HG03469 (cell line): ENCODE measurements around the gene SPOCK3.
A peak's percentile ranks its signal among the peaks of the same experiment; 100 is the strongest.

Source experiments
- ATAC-seq: cut with Tn5 transposase; IDR thresholded peaks from one replicate; pipeline ENCODE4 v1.9.1; 2021; ENCODE audit warnings: mild to moderate bottlenecking, moderate library complexity, moderate number of reproducible peaks; ENCODE audit not compliant: unreplicated experiment

Gene SPOCK3

DNA sequence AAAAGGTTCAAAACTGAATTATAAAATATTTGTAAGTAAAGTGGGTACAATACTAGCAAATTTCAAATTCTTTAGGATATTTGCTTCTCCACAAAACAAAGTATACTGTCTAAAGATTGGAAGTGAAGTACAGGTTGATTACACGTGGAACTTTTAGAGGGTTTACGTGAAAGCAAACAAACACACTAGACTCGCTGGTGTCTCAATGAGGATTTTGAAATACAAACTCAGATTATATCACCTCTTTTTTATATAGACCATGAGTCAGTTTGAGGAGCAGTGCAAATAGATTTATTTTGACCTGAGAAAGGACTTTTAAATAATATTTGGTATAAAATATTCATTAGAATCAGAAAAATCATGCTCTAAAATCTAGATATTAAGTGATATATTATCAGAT is 185.0 kb downstream of the SPOCK3 start:
- ATAC-seq: no peak

DNA sequence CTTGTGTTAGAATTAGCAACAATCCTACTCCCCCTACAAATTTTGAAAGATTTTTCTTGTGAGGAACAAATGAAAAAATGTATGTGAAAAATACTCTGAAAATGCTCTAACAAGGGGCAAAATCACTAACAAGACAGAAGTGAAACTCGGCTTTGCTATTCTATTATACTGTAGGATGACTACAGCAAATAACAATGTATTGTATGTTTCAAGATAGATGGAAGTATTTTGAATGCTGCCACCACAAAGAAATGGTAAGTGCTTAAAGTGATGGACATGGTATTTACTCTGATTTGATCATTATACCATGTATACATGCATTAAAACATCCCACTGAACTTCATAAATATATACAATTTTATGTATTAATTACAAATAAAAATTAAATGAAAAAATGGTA is 192.8 kb downstream of the SPOCK3 start:
- ATAC-seq: no peak

DNA sequence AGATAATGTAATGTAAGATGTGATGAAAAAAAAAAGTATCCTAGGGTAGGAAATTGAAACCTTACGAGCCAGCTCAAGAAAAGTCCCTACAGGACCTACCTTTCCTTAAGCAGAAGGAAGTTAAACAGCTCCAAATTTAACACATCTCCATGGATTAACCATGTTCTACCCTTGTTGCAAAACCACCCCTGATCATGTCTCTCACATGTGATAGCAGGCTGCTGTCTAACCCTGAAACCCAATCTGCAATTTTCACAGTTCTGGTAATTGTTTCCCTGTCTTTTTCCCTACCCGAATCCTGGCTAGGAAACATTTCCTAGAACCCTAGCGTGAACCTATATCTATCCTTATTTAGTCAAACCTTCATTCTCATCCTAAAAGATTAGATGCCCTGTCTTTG is 198.9 kb downstream of the SPOCK3 start:
- ATAC-seq: no peak

DNA sequence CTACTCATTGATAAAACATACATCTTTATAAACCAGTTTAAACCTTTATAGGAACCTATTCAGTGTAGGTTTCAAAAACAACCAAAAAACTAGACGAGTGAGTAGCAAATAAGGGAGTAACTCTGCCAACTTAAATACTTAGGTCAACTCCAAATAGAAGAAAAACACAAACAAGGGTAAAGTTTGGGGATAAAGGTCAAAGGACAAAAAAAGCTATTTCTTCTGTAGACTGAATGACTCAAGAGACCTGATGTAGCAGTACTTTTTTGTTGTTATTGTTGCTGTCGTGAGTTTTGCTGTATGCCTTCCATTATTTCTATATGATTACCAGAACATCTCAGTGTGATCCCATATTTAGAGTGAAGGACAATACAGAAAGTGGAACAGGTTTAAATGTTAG is 199.3 kb downstream of the SPOCK3 start:
- no peak for ATAC-seq

DNA sequence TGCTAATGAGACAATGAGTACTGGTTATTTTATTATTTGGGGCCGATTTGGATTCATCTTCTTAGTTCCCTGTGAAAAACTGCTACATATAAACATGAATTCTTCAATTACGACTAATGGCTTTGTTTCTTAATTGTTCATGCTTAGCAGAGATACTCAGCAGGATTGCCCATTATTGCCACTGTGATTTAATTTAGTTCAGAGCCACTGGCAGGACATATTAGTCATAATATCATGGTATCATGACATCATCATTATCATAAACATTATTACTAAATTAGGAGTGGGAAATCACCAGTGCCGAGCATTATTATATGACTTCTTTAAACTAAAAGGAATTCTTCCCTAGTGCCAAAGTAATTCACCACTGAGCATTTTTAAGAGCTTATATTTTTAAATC is 201.4 kb downstream of the SPOCK3 start:
- ATAC-seq: no peak

DNA sequence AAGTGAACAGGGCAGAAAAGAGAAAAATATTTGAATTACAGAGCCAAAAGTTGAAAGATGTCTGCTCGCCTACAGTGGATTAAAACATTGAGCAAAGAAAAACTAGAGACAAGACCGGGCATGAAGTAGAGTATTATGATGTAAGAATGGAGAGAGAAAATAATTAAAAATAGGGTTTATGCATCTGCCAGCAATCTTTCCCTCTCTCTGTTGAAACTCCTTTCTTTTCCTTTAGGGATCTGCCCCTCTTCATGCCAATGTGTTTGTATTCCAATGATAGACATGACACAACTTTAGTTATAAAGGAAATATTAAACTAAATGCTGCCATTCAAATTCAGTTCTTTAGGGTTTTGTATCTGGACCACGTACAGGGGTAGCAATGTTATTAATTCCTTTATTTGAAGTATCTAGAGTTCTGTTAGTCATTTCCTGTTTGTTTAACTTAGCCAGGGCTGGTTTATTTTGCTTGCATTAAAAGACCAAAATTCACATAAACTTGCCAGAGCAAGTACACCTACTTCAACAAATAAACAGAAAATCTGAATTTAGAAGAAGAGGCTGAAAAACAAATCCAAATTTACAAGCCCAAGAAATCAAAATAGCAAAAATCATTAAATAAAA is 202.6 kb downstream of the SPOCK3 start:
- ATAC-seq: no peak

DNA sequence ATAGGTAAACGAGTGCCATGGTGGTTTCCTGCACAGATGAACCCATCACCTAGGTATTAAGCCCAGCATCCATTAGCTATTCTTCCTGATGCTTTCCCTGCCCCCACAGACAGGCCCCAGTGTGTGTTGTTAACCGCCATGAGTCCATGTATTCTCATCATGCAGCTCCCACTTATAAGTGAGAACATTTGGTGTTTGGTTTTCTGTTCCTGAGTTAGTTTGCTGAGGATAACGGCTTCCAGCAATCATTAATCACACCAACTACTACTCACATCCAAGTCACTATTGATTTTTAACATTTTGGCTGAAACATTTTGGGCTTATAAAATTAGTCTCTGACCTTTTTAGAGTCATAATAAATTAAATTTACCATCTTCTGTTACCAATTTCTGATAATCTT is 205.3 kb downstream of the SPOCK3 start:
- no peak for ATAC-seq

DNA sequence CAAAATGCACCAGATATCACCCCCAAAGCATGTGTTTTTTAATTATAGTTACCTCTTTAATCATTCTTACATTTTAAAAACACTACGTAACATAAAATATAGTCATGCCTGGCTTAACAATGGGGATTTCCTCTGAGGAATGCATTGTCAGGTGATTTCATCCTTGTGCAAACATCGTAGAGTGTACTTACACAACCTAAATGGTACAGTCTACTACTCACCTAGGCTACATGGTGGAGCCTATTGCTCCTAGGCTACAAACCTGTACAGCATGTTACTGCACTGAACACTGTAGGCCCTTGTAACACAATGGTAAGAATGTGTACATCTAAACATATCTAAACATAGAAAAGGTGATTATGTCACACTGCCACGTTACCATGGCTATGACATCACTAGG is 208.6 kb downstream of the SPOCK3 start:
- no peak for ATAC-seq

DNA sequence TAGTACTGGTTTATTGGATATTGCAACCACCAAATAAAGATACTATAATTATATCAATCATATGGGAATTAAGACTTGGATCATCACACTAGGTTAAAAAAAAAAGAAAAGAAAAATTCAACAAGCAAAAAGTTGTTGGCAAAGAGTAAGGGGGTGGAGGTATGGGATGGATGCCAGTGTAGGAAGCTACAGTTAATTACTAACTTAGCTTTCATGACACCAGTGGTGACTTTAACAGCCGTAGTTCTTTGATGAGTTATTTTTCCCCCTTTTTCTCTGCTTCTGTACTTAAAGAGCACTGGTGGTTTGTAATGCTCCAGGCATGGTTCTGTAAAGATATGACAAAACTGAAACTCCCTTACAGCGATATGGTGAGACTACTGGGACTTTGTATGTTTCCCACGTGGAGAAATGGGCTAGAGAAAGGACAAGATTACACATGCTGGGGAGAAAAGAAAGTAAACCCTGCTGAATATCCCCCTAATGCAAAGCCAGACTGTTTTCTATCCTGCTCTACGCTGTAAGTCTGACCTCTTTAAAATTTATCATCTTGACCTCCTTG is 210.8 kb downstream of the SPOCK3 start:
- ATAC-seq: no peak

DNA sequence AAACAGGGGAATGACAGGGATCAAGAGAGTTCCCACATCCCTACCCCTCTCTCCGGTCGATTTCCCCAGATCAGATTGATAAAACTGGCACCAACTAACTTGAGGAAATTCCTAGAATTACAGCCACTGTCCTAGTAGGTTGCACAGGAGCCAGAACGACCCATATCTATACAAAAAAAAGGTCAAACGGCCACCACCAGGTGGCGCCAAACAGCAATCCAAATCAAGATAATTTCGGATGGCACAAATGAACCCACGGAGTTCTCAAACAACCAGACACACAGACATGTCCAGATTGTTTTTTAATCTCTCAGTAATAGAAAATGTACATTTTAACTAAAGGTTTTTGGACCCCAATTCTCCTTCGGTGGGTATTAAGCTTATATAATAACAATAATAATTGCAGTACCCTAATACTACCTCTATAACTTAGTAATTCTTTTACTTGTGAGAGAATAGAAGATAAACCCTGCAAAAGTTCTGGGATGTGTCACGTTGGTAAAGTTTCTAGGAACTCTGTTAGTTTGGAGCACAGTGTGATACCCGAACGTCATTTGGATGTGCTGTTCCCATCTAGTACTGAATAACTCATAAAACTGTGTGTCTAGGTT is 212.6 kb downstream of the SPOCK3 start:
- peak; percentile 57 for ATAC-seq

DNA sequence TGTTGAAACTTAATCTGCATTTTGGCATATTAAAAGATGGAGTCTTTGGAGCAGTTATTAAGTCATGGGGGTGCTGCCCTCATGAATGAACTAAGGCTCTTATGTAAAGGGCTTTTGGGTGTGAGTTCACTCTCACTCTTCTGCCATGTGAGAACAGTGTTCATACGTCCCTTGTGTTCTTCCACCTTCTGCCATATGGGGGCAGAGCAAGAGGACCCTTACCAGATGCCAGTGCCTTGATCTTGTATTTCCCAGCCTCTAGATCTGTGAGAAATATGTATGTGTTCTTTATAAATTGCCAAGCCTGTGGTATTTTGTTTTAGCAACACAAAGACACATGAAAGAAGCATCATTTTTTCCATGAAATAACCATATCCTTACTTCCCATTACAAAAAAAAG is 213.9 kb downstream of the SPOCK3 start:
- no peak for ATAC-seq

DNA sequence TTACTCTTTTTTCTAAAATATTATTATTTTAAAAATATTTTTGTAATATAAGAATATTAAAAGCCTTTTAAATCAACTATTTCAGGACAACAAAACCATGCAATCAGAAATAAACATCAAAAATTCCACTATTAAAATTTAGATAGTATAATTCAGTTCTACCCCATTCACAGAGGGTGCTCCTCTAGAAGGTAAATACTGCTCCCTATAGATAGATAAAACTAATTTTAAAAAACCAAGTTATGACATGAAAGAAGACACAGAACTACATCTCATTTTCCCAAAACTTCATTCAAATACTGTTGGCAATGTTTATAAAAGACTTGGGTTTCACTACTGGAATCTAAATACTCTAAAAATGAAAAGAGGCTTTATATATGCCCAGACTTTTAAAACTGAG is 219.3 kb downstream of the SPOCK3 start:
- ATAC-seq: no peak

DNA sequence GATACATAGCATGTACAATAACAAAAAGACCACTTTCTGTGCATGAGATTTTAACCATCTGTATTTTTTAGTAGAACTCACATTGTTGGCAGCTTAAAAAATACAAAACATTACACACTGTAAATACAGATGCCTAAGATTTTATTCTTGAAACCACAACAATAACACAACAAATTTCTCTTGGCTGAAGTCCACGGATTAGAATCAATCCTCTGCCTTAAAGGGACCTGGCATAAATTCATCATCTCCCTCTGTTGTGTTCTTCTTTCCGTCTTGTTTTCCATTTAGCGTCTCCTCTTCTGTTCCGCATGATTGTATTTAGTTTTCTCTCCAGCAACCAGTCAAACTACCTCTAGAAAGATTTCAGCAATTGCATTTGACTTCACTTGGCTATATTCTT is 231.0 kb downstream of the SPOCK3 start:
- no peak for ATAC-seq

DNA sequence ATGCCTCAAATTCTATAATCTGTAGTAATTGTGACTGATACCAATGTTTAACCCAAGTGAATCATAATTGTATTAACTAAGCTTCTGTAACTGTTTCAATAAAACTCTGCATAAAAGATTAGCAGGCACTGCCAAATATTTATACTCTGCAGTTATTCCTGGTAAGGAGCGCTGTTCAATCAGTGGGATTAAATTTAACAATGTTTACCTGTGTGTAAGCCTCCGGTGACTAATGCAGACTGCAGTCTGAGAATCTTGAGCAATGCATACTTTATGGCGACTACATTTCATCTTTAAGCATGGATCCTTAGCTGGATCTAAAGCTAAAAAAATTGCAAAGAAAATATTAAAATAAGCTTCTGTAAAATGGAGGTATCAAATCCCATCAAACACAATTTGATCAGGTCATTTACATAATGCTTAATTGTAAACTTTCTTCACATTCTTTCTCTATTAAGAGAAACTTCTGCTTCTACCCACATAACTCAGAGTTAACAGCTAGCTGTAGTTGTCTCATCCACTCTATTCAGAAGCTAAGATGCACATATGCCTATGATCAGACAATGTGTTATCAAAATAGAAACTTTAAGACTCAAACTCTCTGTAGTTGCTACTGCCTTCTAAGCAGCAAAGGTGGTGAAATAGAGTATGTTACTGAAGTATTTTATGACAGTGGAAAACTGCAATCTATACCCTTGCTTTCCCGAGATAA is 234.0 kb downstream of the SPOCK3 start:
- ATAC-seq: no peak

DNA sequence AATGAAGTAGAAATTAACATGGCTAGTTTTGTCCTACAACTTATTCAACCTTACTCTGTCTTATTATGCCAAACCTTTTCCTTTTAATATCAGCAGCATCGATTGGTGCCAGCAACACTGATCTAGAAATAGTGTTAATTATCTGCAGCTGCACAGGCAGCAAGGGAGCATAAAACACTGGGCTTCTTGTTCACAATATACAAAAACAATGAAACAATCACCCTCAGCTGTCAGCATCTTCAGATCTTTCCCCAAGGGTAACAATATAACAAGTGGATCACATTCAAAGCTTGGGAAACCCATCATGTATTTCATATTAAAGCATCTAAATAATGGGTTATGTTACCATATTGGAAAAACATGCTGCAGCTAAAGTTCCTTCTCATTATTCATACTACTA is 238.1 kb downstream of the SPOCK3 start:
- no peak for ATAC-seq

DNA sequence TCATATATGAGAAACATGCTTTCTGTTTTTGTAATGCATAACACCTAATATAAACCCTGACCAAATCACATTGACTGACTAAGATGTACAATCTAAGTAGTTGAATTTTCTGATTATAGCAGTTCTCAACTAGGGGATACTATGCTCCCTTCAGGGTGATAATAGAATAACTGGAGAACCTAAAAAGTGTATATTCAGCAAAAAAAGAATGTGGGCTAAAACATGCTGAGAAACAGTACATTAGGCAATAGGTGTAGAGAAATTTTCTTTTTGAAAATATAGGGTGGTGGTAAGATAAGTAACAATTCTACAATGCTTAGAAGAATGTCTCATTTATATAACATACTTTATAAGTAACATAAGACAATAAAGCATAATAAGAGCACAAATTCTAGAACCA is 239.6 kb downstream of the SPOCK3 start:
- ATAC-seq: no peak

DNA sequence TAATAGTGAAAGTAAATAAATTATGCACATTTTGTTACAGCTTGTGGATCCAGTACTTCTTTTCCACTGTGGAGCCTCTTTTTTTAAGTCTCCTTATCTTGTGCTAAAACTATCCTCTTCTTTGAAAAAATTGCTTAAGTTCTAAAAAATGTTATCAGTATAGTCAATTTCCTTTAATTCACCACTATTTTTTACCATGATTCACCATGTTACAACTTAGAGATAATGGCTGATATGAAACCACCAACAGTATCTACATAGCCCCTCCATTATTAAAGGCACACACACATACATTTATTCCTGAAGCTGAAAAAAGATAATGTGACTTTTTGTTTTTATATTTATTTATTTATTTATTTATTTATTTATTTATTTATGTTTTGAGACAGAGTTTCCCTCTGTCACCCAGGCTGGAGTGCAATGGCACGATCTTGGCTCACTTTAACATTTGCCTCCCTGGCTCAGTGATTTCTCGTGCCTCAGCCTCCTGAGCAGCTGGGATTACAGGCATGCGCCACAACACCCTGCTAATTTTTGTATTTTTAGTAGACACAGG is 243.2 kb downstream of the SPOCK3 start:
- ATAC-seq: no peak

DNA sequence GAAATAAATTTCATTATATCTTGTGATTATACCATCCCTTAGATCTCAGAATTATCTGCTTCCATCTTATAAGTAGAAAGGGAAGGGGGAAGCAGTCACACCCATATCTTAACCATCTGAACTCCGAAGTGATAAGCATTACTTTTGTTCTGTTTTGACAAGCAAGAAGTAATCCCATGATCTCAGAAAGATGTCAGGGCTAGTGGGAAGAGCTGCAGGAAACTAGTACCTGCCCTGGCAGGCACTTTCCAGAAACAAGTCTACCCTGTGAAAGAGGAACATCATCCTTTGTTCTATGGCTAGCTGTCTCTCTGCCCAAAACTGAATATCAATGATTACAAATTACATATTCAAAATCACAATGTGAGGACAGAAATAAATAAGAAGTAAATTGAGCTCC is 244.4 kb downstream of the SPOCK3 start:
- ATAC-seq: no peak

DNA sequence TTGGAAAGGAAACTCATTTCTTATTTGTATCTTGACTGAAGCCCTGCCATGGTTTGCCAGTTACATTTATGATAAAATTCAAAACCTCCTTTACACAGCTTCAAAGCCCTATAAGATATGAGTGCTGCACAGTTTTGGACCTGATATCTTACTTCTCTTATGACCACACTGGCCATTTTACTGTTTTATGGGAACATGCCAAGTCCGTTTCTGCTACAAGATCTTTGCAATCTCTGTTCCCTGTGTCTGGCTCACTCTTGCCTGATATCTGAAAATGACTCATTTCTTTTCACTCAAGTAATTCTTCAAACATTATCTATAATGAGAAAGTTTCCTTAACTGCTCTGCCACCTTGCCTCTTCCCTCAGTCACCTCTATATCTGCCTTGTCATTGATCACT is 247.3 kb downstream of the SPOCK3 start:
- ATAC-seq: no peak

DNA sequence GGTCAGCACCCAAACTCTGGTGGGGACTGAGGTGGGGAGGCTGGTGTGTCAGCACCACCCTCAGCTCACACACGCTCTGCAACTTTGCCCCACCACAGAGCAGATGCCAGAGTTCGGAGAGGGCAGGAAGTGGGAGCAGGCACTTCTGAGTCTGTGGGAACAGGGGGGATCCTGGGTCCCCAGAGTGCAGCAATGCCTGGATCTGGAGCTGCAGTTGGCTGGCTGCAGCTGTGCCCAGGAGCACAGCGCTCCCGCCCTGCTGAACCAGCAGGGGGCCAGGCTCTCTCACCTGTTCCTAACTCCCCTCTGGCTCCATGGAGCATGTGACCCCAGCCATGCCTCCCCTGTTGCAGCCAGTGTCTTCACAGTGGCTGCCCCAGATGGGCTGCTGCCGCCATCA is 252.4 kb downstream of the SPOCK3 start:
- no peak for ATAC-seq

DNA sequence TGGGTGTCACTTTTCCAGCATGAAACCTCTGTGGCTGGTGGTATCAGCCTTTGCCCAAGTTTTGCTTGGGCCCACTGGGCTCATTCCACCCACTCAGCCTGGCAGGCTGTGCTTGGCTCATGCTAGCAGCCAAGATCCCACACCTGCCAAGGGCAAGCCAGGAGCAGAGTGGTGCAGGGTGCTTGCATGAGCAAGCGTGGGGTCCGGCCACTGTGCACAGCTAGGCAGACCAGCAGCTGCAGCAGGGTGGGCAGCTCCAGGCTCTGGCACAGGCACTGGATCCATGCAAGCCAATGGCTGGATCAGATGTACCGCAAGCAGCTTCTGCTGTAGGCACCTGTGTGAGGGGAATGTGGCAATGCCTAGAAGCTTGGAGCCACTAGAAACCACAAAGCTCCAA is 253.9 kb downstream of the SPOCK3 start:
- no peak for ATAC-seq

DNA sequence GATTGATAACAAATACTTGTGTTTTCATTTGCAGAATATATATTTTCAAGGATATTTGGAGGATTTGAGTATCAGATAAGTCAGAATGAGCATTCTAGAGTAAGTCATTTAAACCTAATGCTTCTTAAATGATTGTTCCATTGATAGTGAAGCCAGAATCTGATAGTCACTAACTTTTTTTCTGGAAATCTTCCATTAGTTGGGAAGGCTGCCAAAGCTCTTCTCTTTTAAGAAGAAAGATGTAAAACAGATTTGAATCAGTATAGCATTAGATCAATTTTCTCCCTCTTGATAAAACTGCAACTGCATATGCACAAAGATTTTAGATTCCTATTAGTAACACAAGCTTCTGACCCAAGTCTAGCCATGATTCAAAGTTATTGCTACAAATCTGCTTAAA is 256.7 kb downstream of the SPOCK3 start:
- no peak for ATAC-seq
